ENCODE measurements around the gene PRDX4.

- TF ChIP-seq CTCF (conservative IDR thresholded peaks at IDR 0.05; ENCODE audit: low read depth, low read length): no peak
- TF ChIP-seq EZH2 (IDR thresholded peaks at IDR 0.05; ENCODE audit: borderline replicate concordance, low read depth, low read length, poor library complexity, severe bottlenecking): no peak
Observed at GRCh38 chrX:23673108-23673507, 5.8 kb downstream of the PRDX4 start.
